HepG2 (cell line): ENCODE results near the gene ERMARD. TPM values are rescaled to one million over a fixed set of nuclear protein-coding genes. Genes with fewer than 3 reads are reported as not detected.

ENCODE experiments used
- ATAC-seq: fragments of 200-7000 bp; cut with Tn5 transposase; 3 replicates; pipeline ENCODE4 v1.9.1; 2020; ENCODE audit warnings: mild to moderate bottlenecking, moderate library complexity
- BruUV-seq: library from RNA; stranded (reverse); fragments of 400-500 nt; replicated peaks from 2 replicates; lab custom pipeline; 2021; lab: Mats Ljungman, UMichigan
- CTCF ChIA-PET: fragments of 300-600 bp; formaldehyde crosslinking; extraction: SDS; loops from one replicate; lab custom pipeline; 2021; ENCODE audit warnings: low total read pairs, inconsistent platforms, low intra/inter-chr PET ratio; lab: Yijun Ruan, JAX
- POLR2A ChIA-PET: fragments of 350-600 bp; sonication (Branson Sonifier 250); formaldehyde crosslinking; loops from one replicate; lab custom pipeline; 2020; ENCODE audit warnings: antibody characterized with exemption, inconsistent platforms; lab: Yijun Ruan, JAX
- DNase-seq: peaks from one replicate; pipeline ENCODE4 v3.0.0-alpha.2; 2015; ENCODE audit warnings: low spot score
- FAIRE-seq: peaks from 3 replicates; lab custom pipeline; 2011; peaks lifted over from hg19 to GRCh38; lab: Jason Lieb, UNC
- H2AFZ ChIP-seq: one replicate; pipeline ENCODE4 v1.6.1; 2011; ENCODE audit warnings: low read length, inconsistent platforms
- H3K27ac ChIP-seq: fragments of 300-600 bp; 3 replicates; pipeline ENCODE4 v1.8.0; 2011; ENCODE audit warnings: mixed run types, mild to moderate bottlenecking, mixed read lengths, low read length, inconsistent platforms; ENCODE audit not compliant: insufficient read depth; ENCODE audit errors: extremely low read length
- H3K27me3 ChIP-seq, 2 experiments: fragments of 200-600 bp in 1 of 2; 2 replicates in 1 of 2; 3 replicates in 1 of 2; pipeline versions ENCODE4 v1.6.0 to v1.8.0; 2011; ENCODE audit warnings: low read length in 2 of 2, mild to moderate bottlenecking in 2 of 2, moderate library complexity in 2 of 2, inconsistent platforms in 1 of 2; ENCODE audit not compliant: insufficient read depth in 2 of 2, control insufficient read depth in 1 of 2
- H3K36me3 ChIP-seq, 2 experiments: fragments of 200-600 bp in 1 of 2; replicated peaks in 1 of 2; 2 replicates in 1 of 2; 3 replicates in 1 of 2; pipeline versions ENCODE4 v1.5.1 to v1.8.0; 2011; ENCODE audit warnings: low read length in 2 of 2, inconsistent platforms in 1 of 2; ENCODE audit not compliant: insufficient read depth in 2 of 2, control insufficient read depth in 1 of 2
- H3K4me1 ChIP-seq: 2 replicates; pipeline ENCODE4 v1.5.1; 2012; ENCODE audit warnings: low read length, inconsistent platforms; ENCODE audit not compliant: insufficient read depth
- H3K4me2 ChIP-seq: 2 replicates; pipeline ENCODE4 v1.6.0; 2011; ENCODE audit warnings: low read depth, low read length, inconsistent platforms
- H3K4me3 ChIP-seq, 3 experiments: fragments of 200-600 bp in 1 of 3; sonication (generic), shearing (Covaris generic) in 1 of 3; replicated peaks in 1 of 3; 2 replicates each; pipeline ENCODE4 v1.5.1; 2011 to 2016; ENCODE audit warnings: low read length in 3 of 3, inconsistent platforms in 2 of 3, low read depth in 2 of 3, mild to moderate bottlenecking in 2 of 3, control low read depth in 1 of 3, mixed read lengths in 1 of 3; ENCODE audit not compliant: insufficient read depth in 1 of 3
- H3K79me2 ChIP-seq: one replicate; pipeline ENCODE4 v1.6.1; 2011; ENCODE audit warnings: low read length, inconsistent platforms; ENCODE audit not compliant: insufficient read depth
- H3K9ac ChIP-seq: 2 replicates; pipeline ENCODE4 v1.6.0; 2011; ENCODE audit warnings: mild to moderate bottlenecking, low read depth, low read length, inconsistent platforms; ENCODE audit not compliant: insufficient read depth
- H3K9me3 ChIP-seq: 2 replicates; pipeline ENCODE4 v1.5.1; 2012; ENCODE audit warnings: mild to moderate bottlenecking, low read length
- H4K20me1 ChIP-seq: 2 replicates; pipeline ENCODE4 v1.6.0; 2011; ENCODE audit warnings: inconsistent platforms, mild to moderate bottlenecking, low read length, moderate library complexity; ENCODE audit not compliant: insufficient read depth
- CBFB ChIP-seq: sonication (generic); formaldehyde crosslinking; IDR thresholded peaks from 2 replicates; pipeline ENCODE4 v1.4.0; 2020; ENCODE audit warnings: missing genetic modification reagents
- ETV5 ChIP-seq: IDR thresholded peaks from 2 replicates; pipeline ENCODE4 v1.6.1; 2018; ENCODE audit warnings: missing biosample characterization, missing genetic modification reagents, inconsistent platforms, borderline replicate concordance
- HNF4A ChIP-seq: sonication (generic); formaldehyde crosslinking; IDR thresholded peaks from 2 replicates; pipeline ENCODE4 v1.4.0; 2020; ENCODE audit warnings: missing genetic modification reagents
- HOXA5 ChIP-seq: sonication (generic); formaldehyde crosslinking; IDR thresholded peaks from 2 replicates; pipeline ENCODE4 v1.4.0; 2020; ENCODE audit warnings: missing genetic modification reagents
- MBD4 ChIP-seq: IDR thresholded peaks from 2 replicates; pipeline ENCODE4 v1.6.1; 2012; ENCODE audit warnings: low read length, inconsistent platforms, borderline replicate concordance
- PHF5A ChIP-seq: IDR thresholded peaks from one replicate; pipeline ENCODE4 v1.6.1; 2018; ENCODE audit warnings: low read depth, missing genetic modification reagents; ENCODE audit not compliant: unreplicated experiment
- PITX1 ChIP-seq: sonication (generic); formaldehyde crosslinking; IDR thresholded peaks from 2 replicates; pipeline ENCODE4 v1.5.1; 2020; ENCODE audit warnings: mild to moderate bottlenecking, missing genetic modification reagents
- PLRG1 ChIP-seq: fragments of 450-650 bp; conservative IDR thresholded peaks from 2 replicates; pipeline ENCODE4 v1.6.1; 2016
- SKI ChIP-seq: fragments of 450-650 bp; IDR thresholded peaks from one replicate; pipeline ENCODE4 v1.6.1; 2018; ENCODE audit warnings: mild to moderate bottlenecking; ENCODE audit not compliant: partially characterized antibody
- ZBTB44 ChIP-seq: sonication (generic); formaldehyde crosslinking; IDR thresholded peaks from 2 replicates; pipeline ENCODE4 v1.4.0; 2020; ENCODE audit warnings: missing genetic modification reagents
- ZNF142 ChIP-seq: sonication (generic); formaldehyde crosslinking; IDR thresholded peaks from 2 replicates; pipeline ENCODE4 v1.4.0; 2020; ENCODE audit warnings: missing genetic modification reagents
- ZNF562 ChIP-seq: sonication (generic); formaldehyde crosslinking; IDR thresholded peaks from 2 replicates; pipeline ENCODE4 v1.8.0; 2022; ENCODE audit warnings: missing genetic modification reagents, borderline replicate concordance
- ZNF703 ChIP-seq: sonication (generic); formaldehyde crosslinking; IDR thresholded peaks from 2 replicates; pipeline ENCODE4 v1.5.1; 2020; ENCODE audit warnings: missing genetic modification reagents, mild to moderate bottlenecking, moderate library complexity, borderline replicate concordance
- ZNF740 ChIP-seq: sonication (generic); formaldehyde crosslinking; IDR thresholded peaks from 2 replicates; pipeline ENCODE4 v1.4.0; 2020; ENCODE audit warnings: missing genetic modification reagents
- WGBS: methylation state at CpG from one replicate; pipeline ENCODE4 v1.1.6; 2017; ENCODE audit warnings: low lambda C conversion rate; 5-methylcytosine and 5-hydroxymethylcytosine counted together
- in situ Hi-C: cut with HindIII; loops from 2 replicates; pipeline ENCODE4 v1.10.0; 2017; ENCODE audit warnings: low pct_unique_long_range_greater_than_20kb; ENCODE audit not compliant: extremely low pct_ligation_motif_present
- intact Hi-C: fragments of 100-400 bp; cut with micrococcal nuclease; formaldehyde crosslinking; loops from one replicate; pipeline ENCODE4 v1.10.0; 2022; ENCODE audit not compliant: unreplicated experiment
- polyA plus RNA-seq, 8 experiments: library from polyadenylated mRNA; depleted of rRNA in 3 of 8; stranded (reverse) in 7 of 8; unstranded in 1 of 8; fragments of >200 nt; fragmentation: Illumina TruSeq in 4 of 8; extraction: Trizol in 4 of 8; gene quantifications; 2 replicates each; pipeline versions ENCODE4 v1.2.1 to v1.2.3, GENCODE V29; 2011 to 2016; ENCODE audit warnings: low read depth in 4 of 8, missing spikeins in 1 of 8, mixed read lengths in 1 of 8; ENCODE audit not compliant: insufficient read depth in 1 of 8
- total RNA-seq, 5 experiments: library from RNA; depleted of rRNA; stranded (reverse); fragments of >200 nt; fragmentation: Illumina TruSeq; extraction: Trizol; gene quantifications; 2 replicates each; pipeline ENCODE4 v1.2.3, GENCODE V29; 2016; ENCODE audit warnings: low read depth in 1 of 5

ERMARD gene
- total and polyA plus RNA-seq, 2 of the 13 experiments (the other 11 are each of a cell fraction or from before 2014, with no cell fraction given), result 8.8 to 10.7 TPM

GRCh38 chr6:169724494-169725124 lies 26.8 kb upstream of the ERMARD start, which contains the start of gene PHF10:
TSS of gene PHF10 (minus strand) at chr6:169724500. CDS start at chr6:169723931, 569 bp downstream.
- in situ Hi-C loops (no loop called here), intact Hi-C loops (loop anchor here (1.0 to 2.0 kb wide), 2 partner anchors 27 to 74 kb away; partner anchors contain the start of genes DYNLT2 and ERMARD)
- WGBS, result 1% methylated on average over 15 of the region's 89 CpGs
- Histone ChIP-seq H3K4me1 (peaks cover 53% of the 10 kb centered on the region), H3K4me2 (peak within 1 kb of the TSS; percentile 94), H3K36me3 (peaks cover 0 to 2% of the 10 kb centered on the region in 2 experiments; a peak in 3 of 5 replicates), H3K27ac (peak within 1 kb of the TSS; percentile 100), H3K27me3 (no peaks in the 10 kb centered on the region; a peak in 1 of 5 replicates), H4K20me1 (peaks cover 36% of the 10 kb centered on the region), H3K9ac (peak within 1 kb of the TSS; percentile 100), H3K9me3 (no peaks in the 10 kb centered on the region), H3K4me3 (peak within 1 kb of the TSS; percentile 92 to 95 (median 93)), H3K79me2 (peaks cover 39% of the 10 kb centered on the region), H2AFZ (no peak within 1 kb of the TSS)
- BruUV-seq, result no TSS peak
- ATAC-seq, result peak; percentile 75
- DNase-seq, result peak; percentile 61
- ChIA-PET POLR2A (interaction anchor here (0.7 to 5.7 kb wide), 17 partner anchors 10 to 828 kb away, joined by 3 to 92 read pairs (median 5); partner anchors contain the start of genes C6orf120, DYNLT2, ERMARD and PSMB1), CTCF (no interaction called here)
- no peak for FAIRE-seq
- TF ChIP-seq ETV5 (CRISPR knock-in tag) (no peak), ZNF703 (CRISPR knock-in tag) (peak; percentile 84; the same call in 1 of the 2 replicates), ZNF142 (CRISPR knock-in tag) (peak; percentile 84), ZNF562 (peak; percentile 91), ZBTB44 (CRISPR knock-in tag) (peak; percentile 86; the same call in 1 of the 2 replicates), MBD4 (no peak), HOXA5 (peak; percentile 51; the same call in 1 of the 2 replicates), SKI (no peak), PITX1 (no peak), ZNF740 (no peak), CBFB (CRISPR knock-in tag) (peak; percentile 78; the same call in 1 of the 2 replicates), HNF4A (CRISPR knock-in tag) (no peak), PLRG1 (no peak), PHF5A (no peak)
